Measurements from ENCODE around the gene WDR27.

DNA sequence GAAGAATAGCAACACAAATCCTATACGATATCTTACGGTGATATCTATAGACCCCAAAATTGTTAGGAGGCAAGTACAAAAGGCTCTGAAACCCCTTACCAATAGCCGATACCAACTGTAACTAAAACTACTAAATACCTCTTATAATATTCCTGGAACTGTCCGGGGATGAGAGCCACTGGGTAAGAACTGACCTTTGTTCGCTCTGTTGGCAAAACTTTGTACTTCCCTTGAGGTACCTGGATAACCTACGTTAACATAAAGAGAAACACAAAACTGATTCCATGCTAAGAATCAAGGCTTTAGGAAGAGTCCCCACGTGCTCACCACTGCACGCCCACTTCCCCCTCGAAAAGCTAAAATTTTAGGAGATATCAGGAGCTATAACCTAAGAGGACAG lies 12.8 kb upstream of the WDR27 start:
- TF ChIP-seq, protein P1, sequence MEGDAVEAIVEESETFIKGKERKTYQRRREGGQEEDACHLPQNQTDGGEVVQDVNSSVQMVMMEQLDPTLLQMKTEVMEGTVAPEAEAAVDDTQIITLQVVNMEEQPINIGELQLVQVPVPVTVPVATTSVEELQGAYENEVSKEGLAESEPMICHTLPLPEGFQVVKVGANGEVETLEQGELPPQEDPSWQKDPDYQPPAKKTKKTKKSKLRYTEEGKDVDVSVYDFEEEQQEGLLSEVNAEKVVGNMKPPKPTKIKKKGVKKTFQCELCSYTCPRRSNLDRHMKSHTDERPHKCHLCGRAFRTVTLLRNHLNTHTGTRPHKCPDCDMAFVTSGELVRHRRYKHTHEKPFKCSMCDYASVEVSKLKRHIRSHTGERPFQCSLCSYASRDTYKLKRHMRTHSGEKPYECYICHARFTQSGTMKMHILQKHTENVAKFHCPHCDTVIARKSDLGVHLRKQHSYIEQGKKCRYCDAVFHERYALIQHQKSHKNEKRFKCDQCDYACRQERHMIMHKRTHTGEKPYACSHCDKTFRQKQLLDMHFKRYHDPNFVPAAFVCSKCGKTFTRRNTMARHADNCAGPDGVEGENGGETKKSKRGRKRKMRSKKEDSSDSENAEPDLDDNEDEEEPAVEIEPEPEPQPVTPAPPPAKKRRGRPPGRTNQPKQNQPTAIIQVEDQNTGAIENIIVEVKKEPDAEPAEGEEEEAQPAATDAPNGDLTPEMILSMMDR (IDR thresholded peaks at IDR 0.05; ENCODE audit: insufficient read depth, low read length, poor library complexity, severe bottlenecking) = no peak
- TF ChIP-seq EZH2phosphoT487 (conservative IDR thresholded peaks at IDR 0.05; ENCODE audit: low read length) = no peak
